Activated CD8-positive, alpha-beta memory T cell treated with anti-CD3 and anti-CD28 coated beads for 24 hours (primary cell): ENCODE measurements around the gene CNGB1.
"Not testable (repeated sequence)": the region's sequence is repeated elsewhere in the genome, so short reads cannot be mapped to it uniquely, and the experiment has no call there.

Source experiments
- DNase-seq: peaks from one replicate; pipeline ENCODE4 v3.0.0-alpha.2; 2020

The CNGB1 gene

DNA sequence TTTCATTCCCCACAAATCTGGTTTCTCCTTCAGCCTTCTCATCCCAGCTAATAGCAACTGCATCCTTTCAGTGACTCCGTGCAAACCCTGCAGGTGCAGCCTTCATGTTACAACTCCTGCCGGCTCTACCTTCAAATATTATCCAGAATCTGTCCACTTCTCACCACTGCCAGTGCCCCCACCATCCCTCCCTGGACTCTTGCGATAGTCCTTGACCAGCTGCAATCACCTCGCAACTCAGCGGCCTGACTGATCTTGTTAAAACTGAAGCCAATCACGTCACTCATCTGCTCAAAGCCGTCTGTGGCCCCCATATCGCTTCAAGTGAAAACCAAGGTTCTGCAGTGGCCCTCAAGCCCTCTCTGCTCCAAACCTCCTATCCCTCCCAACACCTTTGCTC, 125.8 kb downstream of the CNGB1 start:
- no peak for DNase-seq

DNA sequence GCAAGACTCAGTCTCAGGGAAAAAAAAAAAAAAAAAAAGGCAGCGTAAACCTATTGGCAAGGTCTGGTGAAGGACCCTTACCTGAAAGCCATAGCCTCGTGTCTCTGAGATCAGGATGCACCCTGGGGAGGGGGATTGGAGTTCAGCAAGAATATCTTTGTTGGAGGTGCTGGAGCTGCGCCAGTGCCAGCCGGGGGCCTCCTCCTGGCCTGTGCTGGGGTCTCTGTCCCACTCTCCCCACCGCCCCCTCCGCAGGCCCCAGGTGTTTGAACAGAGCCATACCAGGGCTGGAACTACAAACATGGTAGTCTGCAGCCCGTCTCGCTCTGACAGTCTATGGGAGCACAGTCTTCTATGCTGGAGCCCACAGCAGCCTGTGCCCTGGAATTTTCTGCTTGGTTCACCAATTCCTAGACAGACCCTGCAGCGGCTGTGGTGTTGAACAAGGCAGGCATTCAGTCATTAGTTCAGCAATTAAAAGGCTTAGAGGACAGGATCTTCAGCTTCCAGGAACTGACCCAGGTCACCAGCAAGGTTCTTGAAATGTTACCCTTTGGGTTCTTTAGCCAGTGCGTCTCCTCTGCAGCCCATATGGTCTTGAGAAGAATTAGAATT, 126.4 kb downstream of the CNGB1 start:
- DNase-seq, result no peak

DNA sequence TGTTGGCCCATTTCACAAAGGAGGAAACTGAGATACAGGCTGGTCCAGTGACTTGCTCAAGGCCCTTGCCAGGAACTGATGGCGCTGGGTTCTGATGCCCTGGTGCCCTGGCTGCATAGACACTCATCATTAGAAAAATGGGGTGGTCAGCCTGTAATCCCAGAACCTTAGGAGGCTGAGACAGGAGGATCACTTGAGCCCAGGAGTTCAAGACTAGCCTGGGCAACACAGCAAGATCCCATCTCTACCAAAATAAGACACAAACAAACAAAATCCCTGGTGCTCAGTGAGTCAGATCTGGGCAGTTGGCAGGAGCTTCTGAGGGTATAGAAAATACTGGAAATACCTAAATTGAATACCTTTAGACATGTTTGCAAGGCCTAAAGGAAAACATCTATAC, 127.5 kb downstream of the CNGB1 start:
- DNase-seq, result no peak

DNA sequence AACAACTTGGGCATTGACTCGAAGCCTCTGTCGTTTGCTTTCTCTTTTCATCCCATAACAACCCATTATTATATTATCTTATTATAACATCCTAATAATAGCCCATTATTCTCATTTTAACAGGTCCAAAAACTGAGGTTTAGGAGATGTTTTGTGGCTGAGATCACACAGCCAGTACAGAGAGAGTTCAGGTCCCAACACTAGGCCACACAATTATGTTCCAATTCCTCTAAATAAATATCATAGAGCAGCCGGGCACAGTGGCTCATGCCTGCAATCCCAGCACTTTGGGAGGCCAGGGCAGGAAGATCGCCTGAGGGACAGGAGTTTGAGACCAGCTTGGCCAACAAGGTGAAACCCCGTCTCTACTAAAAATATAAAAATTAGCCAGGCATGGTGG, 128.3 kb downstream of the CNGB1 start:
- no peak for DNase-seq

DNA sequence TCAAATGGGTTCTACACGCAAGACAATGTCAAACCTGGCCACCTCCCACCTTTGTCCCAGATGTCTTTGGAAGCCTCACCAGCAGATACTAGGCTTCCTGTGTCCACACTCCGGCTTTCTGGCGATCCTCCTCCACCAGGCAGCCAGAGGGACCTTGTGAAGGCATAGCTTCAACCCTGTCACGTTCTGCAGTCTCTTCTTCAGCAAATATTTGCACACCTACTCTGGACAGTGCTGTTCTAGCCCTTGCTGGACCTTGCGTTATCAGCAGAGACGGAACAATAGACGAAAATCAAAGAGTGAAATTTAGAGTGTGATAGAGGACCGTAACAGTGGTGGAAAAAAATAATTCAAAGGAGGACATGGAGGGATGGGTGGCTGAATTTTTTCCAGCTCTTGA, 130.1 kb downstream of the CNGB1 start:
- DNase-seq, result no peak

DNA sequence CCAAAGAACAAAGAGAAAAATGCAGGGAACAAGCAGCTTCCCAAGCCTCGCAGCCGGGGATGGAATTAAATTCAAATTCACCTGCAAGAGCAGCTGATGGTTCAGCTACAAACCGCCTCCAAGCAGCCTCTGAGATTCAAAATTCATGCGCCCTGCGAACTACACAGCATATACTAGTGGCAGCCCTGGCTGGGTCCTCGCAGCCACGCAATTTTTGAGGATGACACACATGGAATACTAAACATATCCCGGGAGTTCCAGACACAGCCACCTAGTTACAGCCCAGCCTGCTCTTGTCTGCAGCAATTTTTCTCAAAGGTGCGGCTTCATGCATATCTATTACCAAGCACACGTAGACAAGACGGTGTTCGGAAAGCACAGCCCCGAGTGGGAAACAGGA, 132.8 kb downstream of the CNGB1 start:
- DNase-seq, result no peak

DNA sequence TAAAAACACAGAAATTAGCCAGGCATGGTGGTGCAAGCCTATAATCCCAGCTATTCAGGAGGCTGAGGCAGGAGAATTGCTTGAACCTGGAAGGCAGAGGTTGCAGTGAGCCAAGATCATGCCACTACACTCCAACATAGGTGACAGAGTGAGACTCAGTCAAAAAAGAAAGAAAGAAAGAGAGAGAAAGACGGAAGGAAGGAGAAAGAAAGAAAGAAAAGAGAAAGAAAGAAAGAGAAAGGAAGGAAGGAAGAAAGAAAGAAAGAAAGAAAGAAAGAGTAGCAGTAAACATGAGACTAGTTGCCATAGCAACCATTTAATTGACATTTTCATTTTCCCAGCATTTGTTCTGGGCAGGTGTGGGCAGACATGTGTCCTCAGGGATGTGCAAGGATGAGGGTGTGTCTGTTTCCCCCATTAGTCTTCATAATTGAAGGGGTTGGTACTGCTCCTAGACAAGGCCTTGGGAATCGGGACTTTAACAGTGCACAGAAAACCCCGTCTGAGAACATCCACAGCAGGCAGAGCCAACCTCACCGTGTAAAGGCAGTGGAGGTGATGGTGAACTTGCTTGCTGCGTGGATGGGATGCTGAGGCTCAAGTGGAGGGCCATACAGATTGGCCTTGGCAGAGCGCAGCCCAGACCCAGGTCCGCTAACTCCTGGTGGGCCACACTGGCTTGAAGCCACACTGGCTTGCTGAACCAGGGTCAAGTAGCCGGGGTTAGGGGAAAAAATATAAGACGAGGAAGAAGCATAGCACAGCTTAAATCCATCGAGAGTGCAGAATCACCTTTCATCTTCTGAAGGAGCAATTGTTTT, 133.4 kb downstream of the CNGB1 start:
- DNase-seq, result no peak

DNA sequence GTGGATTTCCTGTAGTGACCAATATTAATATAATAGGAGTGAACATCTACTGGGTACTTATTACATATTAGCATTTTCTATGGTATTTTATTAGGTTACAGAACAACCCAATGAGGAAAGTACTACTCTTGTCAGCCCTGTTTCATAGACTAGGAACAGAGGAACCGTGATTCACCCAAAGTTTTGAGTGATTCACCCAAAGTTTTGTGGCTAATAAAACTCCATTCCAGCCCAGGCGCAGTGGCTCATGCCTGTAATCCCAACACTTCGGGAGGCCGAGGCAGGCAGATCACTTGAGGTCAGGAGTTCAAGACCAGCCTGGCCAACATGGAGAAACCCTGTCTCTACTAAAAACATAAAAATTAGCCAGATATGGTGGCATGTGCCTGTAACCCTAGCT, 135.5 kb downstream of the CNGB1 start:
- not testable (repeated sequence) for DNase-seq

DNA sequence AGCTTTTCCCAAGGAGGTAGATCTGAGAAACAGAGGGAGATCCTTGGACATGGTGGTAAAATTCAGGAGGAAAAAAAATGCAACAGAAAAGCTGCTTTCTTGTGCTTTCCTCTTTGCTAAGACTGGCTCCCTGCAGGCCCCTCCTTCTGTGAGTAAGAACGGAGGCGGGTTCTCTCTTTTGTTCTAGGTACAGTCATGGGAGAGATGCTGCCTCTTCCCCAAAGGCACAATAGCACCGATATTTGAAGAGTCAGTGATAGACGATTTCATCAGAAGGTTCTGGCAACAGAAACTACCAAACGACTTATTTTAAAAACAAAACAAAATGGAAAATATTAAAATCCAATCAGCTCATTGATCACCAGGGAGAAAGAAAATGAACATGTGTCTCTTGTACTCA, 136.0 kb downstream of the CNGB1 start:
- DNase-seq, result no peak
